Bronchial smooth muscle cell (primary cell): ENCODE data around the gene ARHGAP9. TPM values are rescaled to one million over a fixed set of nuclear protein-coding genes. Genes with fewer than 3 reads are reported as not detected.

Experiments
- total RNA-seq: library from RNA; depleted of rRNA; stranded (reverse); fragments of >200 nt; gene quantifications from 2 replicates; pipeline ENCODE4 v1.2.1, GENCODE V29; 2014

The ARHGAP9 gene
- total RNA-seq: 0.32 TPM in 1 of 2 replicates, not detected in the other

DNA sequence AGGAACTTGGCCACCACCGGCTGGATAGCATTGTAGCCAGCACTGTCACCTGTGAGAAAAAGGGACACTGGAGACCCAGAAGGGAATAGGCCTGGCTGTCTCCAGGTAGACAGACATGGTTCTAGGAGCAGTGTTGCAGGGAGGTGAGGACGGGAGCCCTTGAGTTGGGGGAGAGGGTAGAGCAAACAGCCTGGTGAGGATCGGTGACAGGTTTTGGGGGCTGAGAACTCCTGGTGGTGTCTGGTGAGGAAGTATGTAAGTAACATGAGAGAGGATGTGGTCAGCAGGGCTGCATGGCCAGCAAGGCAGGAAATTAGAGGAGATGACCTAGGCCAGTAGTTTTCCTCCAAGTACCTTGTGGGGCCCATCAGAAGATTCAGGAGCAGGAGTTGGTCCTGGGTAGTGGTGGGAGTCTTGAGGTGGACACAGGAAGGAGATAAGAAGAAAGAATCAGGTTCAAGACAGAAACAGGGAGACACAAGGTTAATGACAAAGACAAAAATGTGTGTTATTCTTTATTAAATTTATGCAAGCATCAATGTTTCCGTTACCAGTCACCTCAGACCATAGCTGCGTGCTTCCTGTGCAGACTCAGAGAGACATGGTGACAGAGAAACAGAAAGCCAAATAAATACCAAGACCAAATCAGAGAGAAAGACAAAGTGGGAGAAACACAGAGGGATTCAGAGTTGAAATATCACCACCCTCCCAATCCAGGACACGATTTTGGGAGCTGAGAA is at the start of gene ARHGAP9:
ARHGAP9 (minus strand) TSS at position 491 of the 740 bp plus-strand sequence; CDS start at position 31, 460 bp downstream.

DNA sequence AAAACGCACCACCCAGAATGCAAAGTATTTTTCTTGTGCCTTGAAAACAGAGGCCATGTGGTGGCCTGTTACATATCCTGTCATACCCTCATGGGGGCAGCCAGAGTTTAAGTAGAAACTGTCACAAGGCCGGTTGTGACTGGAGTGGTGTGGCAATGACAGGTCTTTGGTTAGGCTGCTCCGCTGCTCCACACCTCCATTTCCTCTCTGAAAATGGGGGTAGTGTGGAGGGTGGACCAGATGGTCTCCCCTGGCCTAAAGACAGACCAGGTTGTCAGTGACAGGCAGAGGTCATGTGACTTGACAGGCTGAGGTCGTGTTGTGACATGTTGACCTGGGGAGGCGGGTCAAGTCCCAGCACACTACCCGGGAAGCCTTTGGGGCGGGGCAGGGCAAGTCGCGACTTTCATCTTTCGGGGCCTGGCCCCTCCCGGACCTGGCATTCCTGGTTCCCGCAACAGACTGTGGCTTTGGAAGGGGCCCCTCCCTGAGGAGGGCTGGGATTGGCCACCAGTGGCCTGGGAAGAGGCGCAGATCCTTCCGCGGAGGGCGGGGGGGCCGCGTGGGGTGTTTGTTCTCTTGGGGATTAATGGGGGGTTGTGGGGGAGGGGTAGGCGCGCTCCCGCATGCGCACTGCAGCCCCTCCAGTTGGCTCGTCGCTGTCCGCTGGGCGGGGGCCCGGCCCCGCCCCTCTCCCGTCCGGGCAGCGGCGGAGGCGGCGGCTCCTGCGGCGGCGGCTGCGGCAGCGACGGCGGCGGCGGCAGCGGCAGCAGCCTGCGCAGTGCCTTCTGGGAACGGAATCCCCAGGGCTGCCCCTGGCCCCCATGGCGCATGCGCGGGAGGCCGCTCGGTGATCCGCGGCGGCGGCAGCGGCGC is 42.6 kb upstream of the ARHGAP9 start, which contains the start of gene MBD6:
MBD6 (plus strand) TSS at position 814 of the 876 bp plus-strand sequence. CDS start 1,480 bp downstream, outside the sequence.

GRCh38 chr12:57520053-57520818 is 40.6 kb upstream of the ARHGAP9 start, which contains the start of gene DDIT3:
DDIT3 (minus strand) TSS chr12:57520514; CDS start chr12:57517406, 3,108 bp downstream.

DNA sequence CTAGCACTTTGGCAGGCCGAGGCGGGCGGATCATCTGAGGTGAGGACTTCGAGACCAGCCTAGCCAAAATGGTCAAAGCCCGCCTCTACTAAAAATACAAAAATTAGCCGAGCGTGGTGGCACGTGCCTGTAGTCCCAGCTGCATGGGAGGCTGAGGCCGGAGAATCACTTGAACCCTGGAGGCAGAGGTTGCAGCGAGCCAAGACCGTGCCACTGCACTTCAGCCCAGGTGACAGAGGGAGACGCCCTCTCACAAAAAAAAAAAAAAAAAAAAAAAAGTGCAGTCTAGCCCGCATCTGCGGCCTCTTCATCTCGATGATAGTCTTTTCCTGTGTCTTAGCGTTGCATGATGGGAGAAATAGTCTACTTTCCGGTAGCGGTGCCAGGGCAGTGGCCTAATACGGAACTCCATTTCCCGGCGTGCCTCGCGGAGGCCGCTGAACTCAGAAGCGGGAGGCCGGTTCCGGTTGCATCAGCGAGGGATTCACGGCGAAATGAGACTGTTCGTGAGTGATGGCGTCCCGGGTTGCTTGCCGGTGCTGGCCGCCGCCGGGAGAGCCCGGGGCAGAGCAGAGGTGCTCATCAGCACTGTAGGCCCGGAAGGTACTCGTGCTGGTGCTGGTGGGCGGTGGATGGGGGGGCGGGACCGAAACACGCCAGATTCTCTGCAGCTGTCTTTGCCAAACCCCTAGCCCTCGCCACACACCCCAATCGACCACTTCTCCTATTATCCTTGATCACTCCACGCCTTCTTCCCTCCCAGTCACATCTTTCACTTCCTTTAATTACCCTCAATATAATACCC is 8.1 kb upstream of the ARHGAP9 start, which contains the start of gene MARS1:
MARS1 (plus strand) TSS at position 472 of the 805 bp plus-strand sequence; CDS start at position 495, 23 bp downstream.

GRCh38 chr12:57459750-57460467 is 19.8 kb downstream of the ARHGAP9 start, which contains the start of gene GLI1:
GLI1 (plus strand) TSS chr12:57459785; CDS start chr12:57463692, 3,907 bp downstream.

DNA sequence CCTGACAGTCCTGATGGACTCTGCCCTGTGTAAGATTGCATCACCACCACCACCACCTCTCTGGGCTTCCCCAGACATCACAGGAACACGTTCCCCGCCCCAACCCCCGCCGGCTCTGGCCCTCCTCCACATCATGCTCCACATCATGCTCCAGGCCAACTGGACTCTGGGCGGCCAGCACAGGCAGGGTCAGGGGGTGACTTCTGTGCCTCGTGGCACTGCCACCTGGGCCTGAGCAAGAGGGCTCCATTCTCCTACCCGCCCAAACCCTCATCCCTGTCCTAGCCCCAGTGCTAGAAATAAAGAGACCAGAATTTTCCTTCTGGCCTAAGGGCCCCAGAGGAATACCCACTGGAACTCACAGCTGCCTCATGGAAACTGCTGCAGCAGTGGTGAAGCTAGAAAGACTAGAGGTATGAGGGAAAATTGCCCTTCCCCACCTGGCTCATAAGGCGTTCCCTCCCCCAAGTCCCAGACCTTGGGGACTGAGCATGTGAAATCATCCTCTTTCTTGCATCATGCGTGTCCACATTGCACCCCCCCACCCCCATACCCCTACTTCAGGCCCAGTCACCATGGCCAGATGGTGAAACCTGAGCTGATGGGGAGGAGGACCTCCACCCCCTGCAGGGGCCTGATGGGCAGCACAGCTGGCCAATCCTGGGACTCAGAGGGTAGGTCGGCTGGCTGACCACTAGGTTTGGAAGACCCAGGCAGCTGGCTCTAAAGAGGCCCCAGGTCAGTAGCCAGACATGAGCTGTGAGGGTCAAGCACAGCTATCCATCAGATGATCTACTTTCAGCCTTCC is 24.9 kb downstream of the ARHGAP9 start, which contains the start of gene INHBE:
INHBE (plus strand) TSS at position 742 of the 808 bp plus-strand sequence. CDS start 230 bp downstream, outside the sequence.

DNA sequence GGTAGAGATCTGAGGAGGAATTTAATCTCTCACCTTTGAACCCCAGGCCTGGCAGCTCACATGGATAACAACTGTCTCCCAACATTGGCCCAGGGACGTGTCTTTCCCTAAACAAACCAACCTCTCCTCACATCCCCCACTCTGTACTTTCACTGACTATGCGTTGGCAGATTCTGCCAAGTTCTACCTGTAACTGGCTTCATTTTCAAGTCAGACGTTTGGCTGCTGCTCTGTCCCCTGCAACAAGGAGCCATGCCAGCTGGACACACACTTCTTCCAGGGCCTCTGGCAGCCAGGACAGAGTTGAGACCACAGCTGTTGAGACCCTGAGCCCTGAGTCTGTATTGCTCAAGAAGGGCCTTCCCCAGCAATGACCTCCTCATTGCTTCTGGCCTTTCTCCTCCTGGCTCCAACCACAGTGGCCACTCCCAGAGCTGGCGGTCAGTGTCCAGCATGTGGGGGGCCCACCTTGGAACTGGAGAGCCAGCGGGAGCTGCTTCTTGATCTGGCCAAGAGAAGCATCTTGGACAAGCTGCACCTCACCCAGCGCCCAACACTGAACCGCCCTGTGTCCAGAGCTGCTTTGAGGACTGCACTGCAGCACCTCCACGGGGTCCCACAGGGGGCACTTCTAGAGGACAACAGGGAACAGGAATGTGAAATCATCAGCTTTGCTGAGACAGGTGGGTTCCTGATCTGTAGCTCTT is 45.0 kb downstream of the ARHGAP9 start, which contains the start of gene INHBC:
INHBC (plus strand) TSS at position 268 of the 707 bp plus-strand sequence; CDS start at position 371, 103 bp downstream.

GRCh38 chr12:57430931-57431566 is 48.6 kb downstream of the ARHGAP9 start, which contains the start of gene R3HDM2:
R3HDM2 (minus strand) TSS chr12:57431043; CDS start chr12:57310428, 120,615 bp downstream.

Other genes starting within 250 kb of the ARHGAP9 start
- gene STAC3, start 228.7 kb downstream of the ARHGAP9 start, total RNA-seq: 0.63 and 0.69 TPM in 2 replicates
- gene R3HDM2, start 48.8 kb downstream of the ARHGAP9 start, total RNA-seq: 9.3 and 9.4 TPM in 2 replicates
- not detected in 2 replicates for gene INHBC, start 45.1 kb downstream of the ARHGAP9 start, total RNA-seq
- gene INHBE, start 24.6 kb downstream of the ARHGAP9 start, total RNA-seq: 0.47 and 0.52 TPM in 2 replicates
- 0.47 and 0.86 TPM in 2 replicates for gene GLI1, start 20.1 kb downstream of the ARHGAP9 start, total RNA-seq
- 91.1 and 149 TPM in 2 replicates for gene MARS1, start 8.2 kb upstream of the ARHGAP9 start, total RNA-seq
- 59.8 and 79.6 TPM in 2 replicates for gene DDIT3, start 40.6 kb upstream of the ARHGAP9 start, total RNA-seq
- 3.4 and 4.7 TPM in 2 replicates for gene MBD6, start 43.0 kb upstream of the ARHGAP9 start, total RNA-seq
- gene DCTN2, start 67.3 kb upstream of the ARHGAP9 start, total RNA-seq: 79.6 and 85.2 TPM in 2 replicates
- 0.47 and 0.60 TPM in 2 replicates for gene KIF5A, start 70.2 kb upstream of the ARHGAP9 start, total RNA-seq
- gene PIP4K2C, start 111.3 kb upstream of the ARHGAP9 start, total RNA-seq: 7.9 and 11.8 TPM in 2 replicates
- gene DTX3, start 125.0 kb upstream of the ARHGAP9 start, total RNA-seq: 12.8 and 16.2 TPM in 2 replicates
- gene ARHGEF25, start 131.6 kb upstream of the ARHGAP9 start, total RNA-seq: 33.4 and 38.7 TPM in 2 replicates
- gene B4GALNT1, start 153.3 kb upstream of the ARHGAP9 start, total RNA-seq: 0.77 and 0.79 TPM in 2 replicates
- 186 and 554 TPM in 2 replicates for gene OS9, start 214.3 kb upstream of the ARHGAP9 start, total RNA-seq